IMR-90 (cell line): ENCODE data around the gene FNDC7. TPM values are rescaled to one million over a fixed set of nuclear protein-coding genes. Genes with fewer than 3 reads are reported as not detected.

Experiments
- ATAC-seq: fragments of 200-7000 bp; cut with Tn5 transposase; 2 replicates; pipeline ENCODE4 v1.9.1; 2020; ENCODE audit warnings: low read depth, mild to moderate bottlenecking, moderate library complexity
- BruUV-seq: library from RNA; stranded (reverse); fragments of 400-500 nt; replicated peaks from 2 replicates; lab custom pipeline; 2021; lab: Mats Ljungman, UMichigan
- CTCF ChIA-PET: fragments of 300-600 bp; formaldehyde crosslinking; extraction: SDS; loops from one replicate; lab custom pipeline; 2021; ENCODE audit warnings: antibody characterized with exemption; lab: Yijun Ruan, JAX
- POLR2A ChIA-PET: fragments of 300-600 bp; sonication (Branson Sonifier 250); formaldehyde crosslinking; loops from one replicate; lab custom pipeline; 2022; ENCODE audit warnings: antibody characterized with exemption; ENCODE audit not compliant: unreplicated experiment; lab: Charles Lee
- DNase-seq: peaks from one replicate; pipeline ENCODE4 v3.0.0; 2013
- H2AFZ ChIP-seq: replicated peaks from 2 replicates; pipeline ENCODE3; 2013; ENCODE audit warnings: low read length, mild to moderate bottlenecking; ENCODE audit not compliant: poor library complexity
- H2AK5ac ChIP-seq: 2 replicates; pipeline ENCODE4 v1.6.1; 2013; ENCODE audit warnings: low read depth, low read length, inconsistent platforms
- H2AK9ac ChIP-seq: replicated peaks from 2 replicates; pipeline ENCODE3; 2013; ENCODE audit warnings: mild to moderate bottlenecking, low read depth, low read length, moderate library complexity; ENCODE audit not compliant: poor library complexity
- H2BK120ac ChIP-seq: 2 replicates; pipeline ENCODE4 v1.6.1; 2013; ENCODE audit warnings: low read depth, low read length, inconsistent platforms
- H2BK15ac ChIP-seq: 3 replicates; pipeline ENCODE4 v1.6.1; 2013; ENCODE audit warnings: low read depth, low read length, inconsistent platforms
- H2BK20ac ChIP-seq: 2 replicates; pipeline ENCODE4 v1.6.1; 2013; ENCODE audit warnings: low read depth, mild to moderate bottlenecking, inconsistent platforms, low read length, moderate library complexity
- H2BK5ac ChIP-seq: 2 replicates; pipeline ENCODE4 v1.6.1; 2013; ENCODE audit warnings: mild to moderate bottlenecking, low read depth, low read length, inconsistent platforms; ENCODE audit not compliant: poor library complexity, severe bottlenecking
- H3K14ac ChIP-seq: replicated peaks from 2 replicates; pipeline ENCODE4 v1.6.1; 2013; ENCODE audit warnings: low read depth, low read length, inconsistent platforms
- H3K18ac ChIP-seq: 2 replicates; pipeline ENCODE4 v1.6.1; 2013; ENCODE audit warnings: low read depth, low read length, control low read depth
- H3K23ac ChIP-seq: 2 replicates; pipeline ENCODE4 v1.6.1; 2013; ENCODE audit warnings: low read depth, low read length, inconsistent platforms
- H3K27ac ChIP-seq: 2 replicates; pipeline ENCODE4 v1.5.1; 2013; ENCODE audit warnings: mild to moderate bottlenecking, control low read depth, low read length; ENCODE audit not compliant: insufficient read depth
- H3K27me3 ChIP-seq: 2 replicates; pipeline ENCODE4 v1.6.1; 2013; ENCODE audit warnings: low read length; ENCODE audit not compliant: control insufficient read depth, insufficient read depth
- H3K36me3 ChIP-seq: 2 replicates; pipeline ENCODE4 v1.6.1; 2013; ENCODE audit warnings: low read length, mixed read lengths; ENCODE audit not compliant: control insufficient read depth, insufficient read depth
- H3K4ac ChIP-seq: 2 replicates; pipeline ENCODE4 v1.6.1; 2013; ENCODE audit warnings: low read depth, low read length, inconsistent platforms
- H3K4me1 ChIP-seq: 2 replicates; pipeline ENCODE4 v1.6.1; 2013; ENCODE audit warnings: low read length, mixed read lengths; ENCODE audit not compliant: control insufficient read depth, insufficient read depth
- H3K4me2 ChIP-seq: 2 replicates; pipeline ENCODE4 v1.6.1; 2013; ENCODE audit warnings: low read depth, mild to moderate bottlenecking, control low read depth, low read length, moderate library complexity
- H3K4me3 ChIP-seq: 2 replicates; pipeline ENCODE4 v1.5.1; 2013; ENCODE audit warnings: low read depth, mild to moderate bottlenecking, control low read depth, low read length, moderate library complexity; ENCODE audit not compliant: insufficient read depth
- H3K56ac ChIP-seq: 2 replicates; pipeline ENCODE4 v1.6.1; 2013; ENCODE audit warnings: low read length, inconsistent platforms; ENCODE audit not compliant: insufficient read depth; ENCODE audit errors: extremely low read depth
- H3K79me1 ChIP-seq, 2 experiments: 2 replicates each; pipeline ENCODE4 v1.6.1; 2013; ENCODE audit warnings: low read length in 2 of 2, inconsistent platforms in 1 of 2, low read depth in 1 of 2
- H3K9ac ChIP-seq: 2 replicates; pipeline ENCODE4 v1.6.1; 2013; ENCODE audit warnings: low read depth, low read length, control low read depth
- H3K9me1 ChIP-seq: 2 replicates; pipeline ENCODE4 v1.6.1; 2013; ENCODE audit warnings: low read length, inconsistent platforms; ENCODE audit not compliant: insufficient read depth
- H3K9me3 ChIP-seq: 2 replicates; pipeline ENCODE4 v1.6.1; 2013; ENCODE audit warnings: low read length; ENCODE audit not compliant: control insufficient read depth, insufficient read depth
- H4K20me1 ChIP-seq: 2 replicates; pipeline ENCODE4 v1.6.1; 2013; ENCODE audit warnings: low read length, inconsistent platforms; ENCODE audit not compliant: insufficient read depth
- H4K5ac ChIP-seq: 2 replicates; pipeline ENCODE4 v1.6.1; 2013; ENCODE audit warnings: mild to moderate bottlenecking, low read depth, low read length, control low read depth
- H4K8ac ChIP-seq, 2 experiments: 2 replicates each; pipeline ENCODE4 v1.6.1; 2013; ENCODE audit warnings: low read depth in 2 of 2, low read length in 2 of 2, control low read depth in 1 of 2, inconsistent platforms in 1 of 2
- H4K91ac ChIP-seq: 2 replicates; pipeline ENCODE4 v1.6.1; 2013; ENCODE audit warnings: low read depth, low read length, inconsistent platforms; ENCODE audit not compliant: insufficient read depth
- BHLHE40 ChIP-seq: fragments of 150-350 bp; IDR thresholded peaks from 2 replicates; pipeline ENCODE4 v1.6.1; 2016; ENCODE audit warnings: mild to moderate bottlenecking, low read depth, low read length
- CEBPB ChIP-seq: IDR thresholded peaks from 2 replicates; pipeline ENCODE4 v1.6.1; 2012; ENCODE audit warnings: low read depth, low read length, improper control_type of control experiment
- FOS ChIP-seq: fragments of 150-350 bp; IDR thresholded peaks from 2 replicates; pipeline ENCODE4 v1.6.1; 2016; ENCODE audit warnings: low read depth, low read length
- MXI1 ChIP-seq: IDR thresholded peaks from 2 replicates; pipeline ENCODE4 v1.6.1; 2012; ENCODE audit warnings: low read depth, mild to moderate bottlenecking, low read length, moderate library complexity, borderline replicate concordance
- RAD21 ChIP-seq: IDR thresholded peaks from 2 replicates; pipeline ENCODE4 v1.6.1; 2012; ENCODE audit warnings: low read length, improper control_type of control experiment
- RCOR1 ChIP-seq: IDR thresholded peaks from 2 replicates; pipeline ENCODE4 v1.6.1; 2012; ENCODE audit warnings: mild to moderate bottlenecking, low read length, improper control_type of control experiment; ENCODE audit not compliant: insufficient replicate concordance
- SMC3 ChIP-seq: fragments of 150-350 bp; IDR thresholded peaks from 2 replicates; pipeline ENCODE4 v1.6.1; 2016; ENCODE audit warnings: low read depth, mild to moderate bottlenecking, antibody characterized with exemption, low read length, moderate library complexity
- WGBS, 2 experiments: methylation state at CpG; one replicate each; pipeline versions ENCODE4 v1.1.5 to v1.1.7; 2013; ENCODE audit warnings: missing lambda C conversion rate in 2 of 2; ENCODE audit not compliant: insufficient read length in 1 of 2; ENCODE audit errors: extremely low coverage in 2 of 2; 5-methylcytosine and 5-hydroxymethylcytosine counted together
- dilution Hi-C: fragments of 300-500 bp; cut with HindIII; formaldehyde crosslinking; loops from one replicate; pipeline ENCODE4 v1.14.3; 2018; ENCODE audit warnings: low sequenced_read_pairs; ENCODE audit not compliant: unreplicated experiment
- in situ Hi-C: fragments of 300-500 bp; cut with MboI; formaldehyde crosslinking; loops from 3 replicates; pipeline ENCODE4 v1.14.3; 2019; ENCODE audit warnings: low sequenced_read_pairs, inconsistent platforms, mixed read lengths
- intact Hi-C: fragments of 100-400 bp; cut with micrococcal nuclease; formaldehyde crosslinking; loops from 2 replicates; pipeline ENCODE4 v1.10.0; 2022
- polyA plus RNA-seq, 3 experiments: library from polyadenylated mRNA; depleted of rRNA; stranded (reverse); fragments of >200 nt; gene quantifications; 2 replicates each; pipeline ENCODE4 v1.2.3, GENCODE V29; 2012; ENCODE audit warnings: low replicate concordance in 1 of 3
- total RNA-seq: library from RNA; depleted of rRNA; stranded (reverse); fragments of >200 nt; gene quantifications from 2 replicates; pipeline ENCODE4 v1.2.3, GENCODE V29; 2012; rRNA removed
- TF ChIP-seq, protein P1 (sequence below): fragments of 150-350 bp; IDR thresholded peaks from 2 replicates; pipeline ENCODE4 v1.6.1; 2016; ENCODE audit warnings: low read depth, mild to moderate bottlenecking, low read length, moderate library complexity, borderline replicate concordance

FNDC7 gene
- total and polyA plus RNA-seq, 2 of the 4 experiments (the other 2 are of a cell fraction): not detected

DNA sequence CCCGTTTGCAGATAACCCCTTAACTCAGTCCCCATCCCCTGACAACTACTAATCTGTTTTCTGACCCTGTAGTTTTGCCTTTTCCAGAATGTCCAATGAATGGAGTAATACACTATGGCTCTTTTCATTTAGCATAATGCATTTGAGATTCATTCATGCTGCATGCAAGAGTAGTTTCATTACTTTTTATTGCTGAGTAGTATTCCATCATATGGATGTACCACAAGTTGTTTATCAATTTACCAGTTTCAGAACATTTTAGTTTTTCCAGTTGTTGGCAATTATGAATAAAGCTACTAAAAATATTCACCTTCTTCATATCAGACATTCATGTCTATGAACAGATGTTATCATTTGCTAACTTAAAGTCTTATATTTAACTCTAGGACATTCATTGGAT is 79.1 kb downstream of the FNDC7 start:
- intact Hi-C loops: no loop called here
- no peak overlapping the region for H3K56ac ChIP-seq
- no peak overlapping the region for H2BK15ac ChIP-seq
- no CpG with 5 or more reads among the region's 1 CpG for WGBS, 2 experiments
- ATAC-seq (no peak), DNase-seq (no peak)
- H4K8ac ChIP-seq: no peak overlapping the region
- no peak overlapping the region for H2AK9ac ChIP-seq
- no peaks in the 10 kb centered on the region for H3K9me1 ChIP-seq
- peaks cover 0 to 3% of the 10 kb centered on the region in 2 experiments; a peak in 2 of 4 replicates for H3K79me1 ChIP-seq
- no peaks in the 10 kb centered on the region for H3K27me3 ChIP-seq
- H4K91ac ChIP-seq: no peak overlapping the region
- no peaks in the 10 kb centered on the region for H4K20me1 ChIP-seq
- TF ChIP-seq SMC3 (no peak), FOS (no peak), RAD21 (no peak), BHLHE40 (no peak), MXI1 (no peak), RCOR1 (no peak), CEBPB (no peak)
- TF ChIP-seq, protein P1, sequence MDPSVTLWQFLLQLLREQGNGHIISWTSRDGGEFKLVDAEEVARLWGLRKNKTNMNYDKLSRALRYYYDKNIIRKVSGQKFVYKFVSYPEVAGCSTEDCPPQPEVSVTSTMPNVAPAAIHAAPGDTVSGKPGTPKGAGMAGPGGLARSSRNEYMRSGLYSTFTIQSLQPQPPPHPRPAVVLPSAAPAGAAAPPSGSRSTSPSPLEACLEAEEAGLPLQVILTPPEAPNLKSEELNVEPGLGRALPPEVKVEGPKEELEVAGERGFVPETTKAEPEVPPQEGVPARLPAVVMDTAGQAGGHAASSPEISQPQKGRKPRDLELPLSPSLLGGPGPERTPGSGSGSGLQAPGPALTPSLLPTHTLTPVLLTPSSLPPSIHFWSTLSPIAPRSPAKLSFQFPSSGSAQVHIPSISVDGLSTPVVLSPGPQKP: no peak
- H4K5ac ChIP-seq: no peak overlapping the region
- ChIA-PET POLR2A (no interaction called here), CTCF (no interaction called here)
- H3K9ac ChIP-seq: no peak overlapping the region
- peaks cover 5% of the 10 kb centered on the region; the same call in 1 of the 2 replicates for H3K9me3 ChIP-seq
- H3K4me3 ChIP-seq: no peak overlapping the region
- BruUV-seq: no TSS peak
- peaks cover 13% of the 10 kb centered on the region for H3K36me3 ChIP-seq
- no peak overlapping the region for H2BK5ac ChIP-seq
- H2BK20ac ChIP-seq: no peak overlapping the region
- no peak overlapping the region for H3K27ac ChIP-seq
- H2AFZ ChIP-seq: no peak overlapping the region
- no peak overlapping the region for H3K14ac ChIP-seq
- H3K18ac ChIP-seq: no peak overlapping the region
- H3K4me2 ChIP-seq: no peak overlapping the region
- dilution Hi-C loops: no loop called here
- no peak overlapping the region for H2BK120ac ChIP-seq
- H3K23ac ChIP-seq: no peak overlapping the region
- no peaks in the 10 kb centered on the region for H3K4me1 ChIP-seq
- no peak overlapping the region for H3K4ac ChIP-seq
- no peak overlapping the region for H2AK5ac ChIP-seq
- in situ Hi-C loops: no loop called here

Other genes with a start within 250 kb of the FNDC7 start
- 4.8 and 5.8 TPM in 2 replicates for gene EEIG2, start 152.8 kb upstream of the FNDC7 start, total RNA-seq
- gene EEIG2, start 152.8 kb upstream of the FNDC7 start, polyA plus RNA-seq (2012; rRNA removed): 1.4 and 1.7 TPM in 2 replicates
- gene HENMT1, start 51.8 kb upstream of the FNDC7 start, total RNA-seq: 0.28 and 0.54 TPM in 2 replicates
- 0.43 and 0.67 TPM in 2 replicates for gene HENMT1, start 51.8 kb upstream of the FNDC7 start, polyA plus RNA-seq (2012; rRNA removed)
- 9.0 and 15.0 TPM in 2 replicates for gene PRPF38B, start 20.6 kb upstream of the FNDC7 start, total RNA-seq
- gene PRPF38B, start 20.6 kb upstream of the FNDC7 start, polyA plus RNA-seq (2012; rRNA removed): 15.5 and 19.3 TPM in 2 replicates
- 19.7 and 38.3 TPM in 2 replicates for gene STXBP3, start 33.8 kb downstream of the FNDC7 start, total RNA-seq
- 14.2 and 19.1 TPM in 2 replicates for gene STXBP3, start 33.8 kb downstream of the FNDC7 start, polyA plus RNA-seq (2012; rRNA removed)
- gene AKNAD1, start 144.2 kb downstream of the FNDC7 start, total RNA-seq: 0.18 and 0.28 TPM in 2 replicates
- 0.07 and 0.55 TPM in 2 replicates for gene AKNAD1, start 144.2 kb downstream of the FNDC7 start, polyA plus RNA-seq (2012; rRNA removed)
- 16.7 and 23.1 TPM in 2 replicates for gene GPSM2, start 164.1 kb downstream of the FNDC7 start, total RNA-seq
- 7.1 and 9.3 TPM in 2 replicates for gene GPSM2, start 164.1 kb downstream of the FNDC7 start, polyA plus RNA-seq (2012; rRNA removed)